PC-3 (cell line): ENCODE data around the gene VSX1. TPM values are rescaled to one million over a fixed set of nuclear protein-coding genes. Genes with fewer than 3 reads are reported as not detected.

Experiments used
- ATAC-seq: fragments of 200-7000 bp; cut with Tn5 transposase; 2 replicates; pipeline ENCODE4 v1.9.1; 2020; ENCODE audit warnings: mild to moderate bottlenecking, moderate library complexity
- BruUV-seq: library from RNA; stranded (reverse); fragments of 400-500 nt; replicated peaks from 2 replicates; lab custom pipeline; 2021; lab: Mats Ljungman, UMichigan
- CTCF ChIA-PET: fragments of 300-600 bp; sonication (Branson Sonifier 250); formaldehyde crosslinking; loops from one replicate; lab custom pipeline; 2022; ENCODE audit warnings: antibody characterized with exemption; lab: Charles Lee
- POLR2A ChIA-PET: fragments of 300-600 bp; sonication (Branson Sonifier 250); formaldehyde crosslinking; loops from one replicate; lab custom pipeline; 2022; ENCODE audit warnings: antibody characterized with exemption; ENCODE audit not compliant: unreplicated experiment; lab: Charles Lee
- DNase-seq: peaks from one replicate; pipeline ENCODE4 v3.0.0-alpha.2; 2015
- H2AFZ ChIP-seq: fragments of 300-600 bp; sonication (generic); 2 replicates; pipeline ENCODE4 v1.6.0; 2016; ENCODE audit warnings: antibody characterized with exemption, low read length
- H3F3A ChIP-seq: fragments of 300-600 bp; sonication (generic); one replicate; pipeline ENCODE4 v1.6.0; 2017; ENCODE audit warnings: antibody characterized with exemption, low read length, control low read depth, mild to moderate bottlenecking; ENCODE audit not compliant: unreplicated experiment
- H3K27ac ChIP-seq: fragments of 300-600 bp; sonication (generic); 2 replicates; pipeline ENCODE4 v1.5.1; 2016; ENCODE audit warnings: mild to moderate bottlenecking, low read length
- H3K27me3 ChIP-seq: fragments of 300-600 bp; sonication (generic); 2 replicates; pipeline ENCODE4 v1.6.1; 2016; ENCODE audit warnings: low read length, mixed read lengths
- H3K36me3 ChIP-seq: fragments of 300-600 bp; sonication (generic); 2 replicates; pipeline ENCODE4 v1.6.1; 2016; ENCODE audit warnings: low read depth, mixed run types, low read length, mixed read lengths
- H3K4me1 ChIP-seq: fragments of 300-600 bp; sonication (generic); 2 replicates; pipeline ENCODE4 v1.5.1; 2016; ENCODE audit warnings: low read length; ENCODE audit not compliant: insufficient read depth
- H3K4me2 ChIP-seq: fragments of 300-600 bp; sonication (generic); 2 replicates; pipeline ENCODE4 v1.6.0; 2016; ENCODE audit warnings: low read length
- H3K4me3 ChIP-seq: fragments of 300-600 bp; sonication (generic); 2 replicates; pipeline ENCODE4 v1.5.1; 2016; ENCODE audit warnings: mild to moderate bottlenecking, low read length, mixed read lengths
- H3K79me2 ChIP-seq: fragments of 300-600 bp; sonication (generic); 2 replicates; pipeline ENCODE4 v1.6.1; 2017; ENCODE audit warnings: low read length, mixed read lengths
- H3K9ac ChIP-seq: fragments of 300-600 bp; sonication (generic); 2 replicates; pipeline ENCODE4 v1.6.0; 2016; ENCODE audit warnings: mild to moderate bottlenecking, low read length
- H3K9me2 ChIP-seq: fragments of 300-600 bp; sonication (generic); replicated peaks from 2 replicates; pipeline ENCODE4 v1.6.1; 2016; ENCODE audit warnings: mixed run types, low read length, mixed read lengths
- H3K9me3 ChIP-seq: fragments of 300-600 bp; sonication (generic); 2 replicates; pipeline ENCODE4 v1.6.1; 2016; ENCODE audit warnings: low read length, mixed read lengths
- H4K20me1 ChIP-seq: fragments of 300-600 bp; sonication (generic); 2 replicates; pipeline ENCODE4 v1.6.1; 2016; ENCODE audit warnings: low read length, mixed read lengths
- EZH2 ChIP-seq: fragments of 300-600 bp; sonication (generic); IDR thresholded peaks from one replicate; pipeline ENCODE4 v1.6.1; 2017; ENCODE audit warnings: antibody characterized with exemption, mild to moderate bottlenecking, low read length; ENCODE audit not compliant: unreplicated experiment
- EZH2phosphoT487 ChIP-seq: fragments of 300-600 bp; sonication (generic); IDR thresholded peaks from 2 replicates; pipeline ENCODE4 v1.6.1; 2018; ENCODE audit warnings: mild to moderate bottlenecking, antibody characterized with exemption, low read length, borderline replicate concordance
- intact Hi-C: fragments of 100-400 bp; cut with micrococcal nuclease; formaldehyde crosslinking; loops from 2 replicates; pipeline ENCODE4 v1.9.0; 2023
- total RNA-seq: library from RNA; depleted of rRNA; stranded (reverse); fragments of >200 nt; gene quantifications from 2 replicates; pipeline ENCODE4 v1.2.3, GENCODE V29; 2014
- TF ChIP-seq, protein P1 (sequence below): fragments of 300-600 bp; sonication (generic); conservative IDR thresholded peaks from 2 replicates; pipeline ENCODE4 v1.5.1; 2017; ENCODE audit warnings: antibody characterized with exemption, low read depth, mild to moderate bottlenecking, low read length

Gene VSX1
- total RNA-seq, 1 experiment from 2014 or later, result not detected

DNA sequence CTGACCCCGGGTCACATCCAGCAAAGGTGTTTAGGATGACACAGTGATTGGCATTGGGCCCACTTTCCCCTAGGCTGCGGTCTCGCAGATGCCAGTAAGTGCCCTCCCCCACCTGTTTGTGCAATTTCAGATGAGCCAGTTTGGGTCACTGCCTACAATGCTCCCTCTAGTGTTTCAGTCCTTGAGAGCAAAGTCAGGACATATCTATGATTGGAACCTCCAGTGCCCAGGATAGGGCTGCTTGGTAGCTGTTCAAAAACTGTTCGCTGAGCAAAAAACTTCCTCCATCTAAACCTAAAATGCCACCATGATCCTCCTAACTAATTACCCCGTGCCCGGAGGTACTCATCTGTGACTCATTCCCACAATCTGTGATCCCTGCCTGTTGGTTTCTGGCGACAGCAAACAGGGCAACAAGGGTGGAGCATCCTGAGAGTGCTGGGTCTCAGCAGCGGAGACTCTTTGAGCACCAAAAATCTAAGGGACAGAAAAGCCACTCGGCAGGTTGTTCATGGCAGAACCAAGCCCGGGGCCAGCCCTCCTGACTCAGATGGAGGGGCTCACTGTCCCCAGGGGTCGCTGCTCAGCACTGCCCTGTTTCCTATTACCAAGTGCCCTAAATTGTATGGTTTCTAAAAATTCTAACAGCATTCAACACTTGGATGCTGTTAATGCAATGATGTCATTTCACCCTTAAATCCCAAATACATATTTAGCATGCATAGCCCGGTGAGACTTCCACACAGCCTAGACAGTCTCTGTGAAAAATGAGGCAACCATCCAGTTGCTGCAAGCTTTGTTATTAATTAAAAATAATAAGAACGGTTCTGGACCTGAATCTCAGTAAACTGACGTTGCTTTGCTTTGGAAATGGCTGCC lies 5.0 kb downstream of the VSX1 start:
- H3K4me3 ChIP-seq, result peak overlapping the region; percentile 45
- peaks cover 31% of the 10 kb centered on the region for H3K4me1 ChIP-seq
- DNase-seq (peak; percentile 88), ATAC-seq (peak; percentile 90)
- no peaks in the 10 kb centered on the region for H4K20me1 ChIP-seq
- no peaks in the 10 kb centered on the region for H3K79me2 ChIP-seq
- no peaks in the 10 kb centered on the region for H3K36me3 ChIP-seq
- H3K27ac ChIP-seq, result peak overlapping the region; percentile 12; the same call in 1 of the 2 replicates
- intact Hi-C loops, result loop anchor here (5.0 kb wide), 1 partner anchor 60 kb away; no protein-coding TSS in a partner anchor
- H3F3A ChIP-seq, result peaks cover 3% of the 10 kb centered on the region
- H3K9me3 ChIP-seq, result no peaks in the 10 kb centered on the region
- H3K4me2 ChIP-seq, result peak overlapping the region; percentile 63
- H2AFZ ChIP-seq, result peak overlapping the region; percentile 54; the same call in 1 of the 2 replicates
- no TSS peak for BruUV-seq
- no peaks in the 10 kb centered on the region for H3K27me3 ChIP-seq
- CTCF ChIA-PET, result no interaction called here
- H3K9ac ChIP-seq, result no peak overlapping the region
- no peaks in the 10 kb centered on the region for H3K9me2 ChIP-seq
- POLR2A ChIA-PET, result no interaction called here
- TF ChIP-seq, protein P1, sequence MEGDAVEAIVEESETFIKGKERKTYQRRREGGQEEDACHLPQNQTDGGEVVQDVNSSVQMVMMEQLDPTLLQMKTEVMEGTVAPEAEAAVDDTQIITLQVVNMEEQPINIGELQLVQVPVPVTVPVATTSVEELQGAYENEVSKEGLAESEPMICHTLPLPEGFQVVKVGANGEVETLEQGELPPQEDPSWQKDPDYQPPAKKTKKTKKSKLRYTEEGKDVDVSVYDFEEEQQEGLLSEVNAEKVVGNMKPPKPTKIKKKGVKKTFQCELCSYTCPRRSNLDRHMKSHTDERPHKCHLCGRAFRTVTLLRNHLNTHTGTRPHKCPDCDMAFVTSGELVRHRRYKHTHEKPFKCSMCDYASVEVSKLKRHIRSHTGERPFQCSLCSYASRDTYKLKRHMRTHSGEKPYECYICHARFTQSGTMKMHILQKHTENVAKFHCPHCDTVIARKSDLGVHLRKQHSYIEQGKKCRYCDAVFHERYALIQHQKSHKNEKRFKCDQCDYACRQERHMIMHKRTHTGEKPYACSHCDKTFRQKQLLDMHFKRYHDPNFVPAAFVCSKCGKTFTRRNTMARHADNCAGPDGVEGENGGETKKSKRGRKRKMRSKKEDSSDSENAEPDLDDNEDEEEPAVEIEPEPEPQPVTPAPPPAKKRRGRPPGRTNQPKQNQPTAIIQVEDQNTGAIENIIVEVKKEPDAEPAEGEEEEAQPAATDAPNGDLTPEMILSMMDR, result peak; percentile 57
- no peak for TF ChIP-seq EZH2phosphoT487

DNA sequence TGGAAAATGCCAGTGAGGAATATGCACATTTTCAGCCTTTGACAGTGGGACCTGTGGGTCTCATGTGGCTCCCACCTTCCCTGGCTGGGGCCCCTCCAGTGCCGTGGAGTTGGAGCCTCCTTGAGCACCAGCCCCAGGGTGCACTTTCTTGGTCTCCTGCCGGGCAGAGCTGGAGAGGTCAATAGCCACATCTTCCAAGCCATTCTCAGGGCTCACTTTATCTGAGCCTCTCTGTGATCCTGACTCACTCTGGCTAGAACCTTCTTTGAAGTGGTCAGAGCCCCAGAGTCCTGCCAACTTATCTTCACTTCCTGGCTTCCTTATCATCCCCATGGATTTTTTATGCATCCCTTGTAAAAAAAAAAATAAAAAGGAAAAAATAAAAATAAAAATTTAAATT lies 5.7 kb downstream of the VSX1 start:
- H3K79me2 ChIP-seq, result no peaks in the 10 kb centered on the region
- POLR2A ChIA-PET, result no interaction called here
- no peaks in the 10 kb centered on the region for H3K9me2 ChIP-seq
- peaks cover under 1% of the 10 kb centered on the region; the same call in 1 of the 2 replicates for H3K27me3 ChIP-seq
- no peak overlapping the region for H3K27ac ChIP-seq
- no peak overlapping the region for H2AFZ ChIP-seq
- CTCF ChIA-PET, result no interaction called here
- H3K9me3 ChIP-seq, result no peaks in the 10 kb centered on the region
- ATAC-seq (no peak), DNase-seq (peak; percentile 38)
- H3K4me2 ChIP-seq, result peak overlapping the region; percentile 63
- H4K20me1 ChIP-seq, result no peaks in the 10 kb centered on the region
- no peak overlapping the region for H3K4me3 ChIP-seq
- TF ChIP-seq, protein P1, result no peak
- TF ChIP-seq EZH2phosphoT487 (no peak), EZH2 (no peak)
- intact Hi-C loops, result loop anchor here (5.0 kb wide), 1 partner anchor 61 kb away; no protein-coding TSS in a partner anchor
- H3K36me3 ChIP-seq, result no peaks in the 10 kb centered on the region
- peaks cover 31% of the 10 kb centered on the region for H3K4me1 ChIP-seq
- no peak overlapping the region for H3K9ac ChIP-seq
- BruUV-seq, result no TSS peak
- peaks cover 3% of the 10 kb centered on the region for H3F3A ChIP-seq

DNA sequence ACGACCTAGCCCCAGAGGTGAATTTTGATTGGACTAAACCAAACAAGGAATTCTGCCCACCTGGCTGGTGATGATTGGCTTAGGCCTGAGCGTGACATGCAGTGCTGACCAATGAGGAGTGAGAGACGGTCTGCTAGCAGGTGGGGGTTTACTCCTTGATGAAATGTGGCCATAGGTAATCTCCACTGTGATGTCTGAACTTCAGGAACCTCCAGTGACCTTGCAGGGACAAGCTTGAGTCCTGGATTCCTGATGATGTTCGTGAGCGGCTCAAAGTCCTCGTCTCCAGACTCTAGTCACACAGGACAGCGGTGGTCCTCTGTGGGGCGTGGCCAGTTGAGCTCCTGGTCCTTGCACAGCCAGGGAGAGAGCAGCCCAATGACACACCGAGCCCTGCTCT lies 8.4 kb downstream of the VSX1 start:
- TF ChIP-seq EZH2, result no peak
- no peak for TF ChIP-seq EZH2phosphoT487
- TF ChIP-seq, protein P1, result no peak
- intact Hi-C loops, result no loop called here
- Histone ChIP-seq H4K20me1 (no peaks in the 10 kb centered on the region), H3K27ac (no peak overlapping the region), H3K4me1 (peaks cover 31% of the 10 kb centered on the region), H3K9me3 (no peaks in the 10 kb centered on the region), H3K4me3 (no peak overlapping the region), H3K9me2 (no peaks in the 10 kb centered on the region), H3K9ac (no peak overlapping the region), H3K4me2 (no peak overlapping the region), H3K79me2 (no peaks in the 10 kb centered on the region), H3F3A (peaks cover 3% of the 10 kb centered on the region), H2AFZ (no peak overlapping the region), H3K36me3 (no peaks in the 10 kb centered on the region), H3K27me3 (peaks cover 17% of the 10 kb centered on the region)
- DNase-seq (no peak), ATAC-seq (no peak)
- no TSS peak for BruUV-seq
- POLR2A ChIA-PET, result no interaction called here
- CTCF ChIA-PET, result no interaction called here
